H9 (cell line): Measurements from ENCODE around the gene MEIS2. TPM values are rescaled to one million over a fixed set of nuclear protein-coding genes. Genes with fewer than 3 reads are reported as not detected.

Source experiments
- DNase-seq: peaks from one replicate; pipeline ENCODE4 v3.0.0-alpha.2; 2017
- H2AFZ ChIP-seq: one replicate; pipeline ENCODE4 v1.6.1; 2013; ENCODE audit warnings: mild to moderate bottlenecking, low read length, control low read depth, moderate library complexity
- H2AK5ac ChIP-seq: 2 replicates; pipeline ENCODE4 v1.6.1; 2013; ENCODE audit warnings: low read length, control low read depth, mixed read lengths; ENCODE audit not compliant: insufficient read length
- H2BK120ac ChIP-seq: one replicate; pipeline ENCODE4 v1.6.1; 2013; ENCODE audit warnings: low read depth, mild to moderate bottlenecking, low read length, control low read depth, inconsistent platforms; ENCODE audit not compliant: poor library complexity, severe bottlenecking
- H2BK12ac ChIP-seq: 2 replicates; pipeline ENCODE4 v1.6.1; 2013; ENCODE audit warnings: low read length, control low read depth, mixed read lengths, low read depth; ENCODE audit not compliant: insufficient read length
- H2BK15ac ChIP-seq: 2 replicates; pipeline ENCODE4 v1.6.1; 2013; ENCODE audit warnings: low read depth, low read length, control low read depth
- H2BK20ac ChIP-seq: one replicate; pipeline ENCODE4 v1.6.1; 2013; ENCODE audit warnings: low read depth, mild to moderate bottlenecking, low read length, control low read depth, inconsistent platforms; ENCODE audit not compliant: poor library complexity, severe bottlenecking
- H2BK5ac ChIP-seq: 2 replicates; pipeline ENCODE4 v1.6.1; 2013; ENCODE audit warnings: low read length, control low read depth, mixed read lengths; ENCODE audit not compliant: insufficient read length
- H3K14ac ChIP-seq: 2 replicates; pipeline ENCODE4 v1.6.1; 2013; ENCODE audit warnings: low read length, control low read depth; ENCODE audit not compliant: insufficient read depth
- H3K18ac ChIP-seq: 2 replicates; pipeline ENCODE4 v1.6.1; 2013; ENCODE audit warnings: low read depth, mild to moderate bottlenecking, mixed read lengths, low read length, control low read depth; ENCODE audit not compliant: insufficient read length
- H3K23ac ChIP-seq: 2 replicates; pipeline ENCODE4 v1.6.1; 2013; ENCODE audit warnings: low read length, control low read depth, mixed read lengths, low read depth; ENCODE audit not compliant: insufficient read length
- H3K23me2 ChIP-seq: 2 replicates; pipeline ENCODE4 v1.6.1; 2013; ENCODE audit warnings: low read depth, mild to moderate bottlenecking, mixed read lengths, low read length, control low read depth; ENCODE audit not compliant: insufficient read length, poor library complexity, severe bottlenecking
- H3K27ac ChIP-seq: 2 replicates; pipeline ENCODE4 v1.5.1; 2013; ENCODE audit warnings: low read length, control low read depth, mixed read lengths, low read depth; ENCODE audit not compliant: insufficient read length
- H3K27me3 ChIP-seq: 2 replicates; pipeline ENCODE4 v1.6.1; 2013; ENCODE audit warnings: low read length, control low read depth, inconsistent platforms; ENCODE audit not compliant: insufficient read depth
- H3K4ac ChIP-seq: 2 replicates; pipeline ENCODE4 v1.6.1; 2013; ENCODE audit warnings: low read depth, mild to moderate bottlenecking, control low read depth, inconsistent platforms, low read length, moderate library complexity
- H3K4me1 ChIP-seq: 2 replicates; pipeline ENCODE4 v1.6.1; 2013; ENCODE audit warnings: low read length, control low read depth, inconsistent platforms; ENCODE audit not compliant: insufficient read depth
- H3K4me2 ChIP-seq: 2 replicates; pipeline ENCODE4 v1.6.1; 2013; ENCODE audit warnings: low read length, control low read depth, mixed read lengths; ENCODE audit not compliant: insufficient read length, insufficient read depth
- H3K56ac ChIP-seq: 2 replicates; pipeline ENCODE4 v1.6.1; 2013; ENCODE audit warnings: low read depth, mild to moderate bottlenecking, mixed read lengths, low read length, control low read depth; ENCODE audit not compliant: insufficient read length
- H3K79me1 ChIP-seq: 2 replicates; pipeline ENCODE4 v1.6.1; 2013; ENCODE audit warnings: low read depth, mild to moderate bottlenecking, moderate library complexity, low read length, control low read depth, inconsistent platforms; ENCODE audit not compliant: insufficient read depth, poor library complexity, severe bottlenecking
- H3K79me2 ChIP-seq: 2 replicates; pipeline ENCODE4 v1.6.1; 2013; ENCODE audit warnings: low read length, control low read depth, inconsistent platforms; ENCODE audit not compliant: insufficient read depth
- H3K9ac ChIP-seq: 2 replicates; pipeline ENCODE4 v1.6.1; 2013; ENCODE audit warnings: low read length, control low read depth, mixed read lengths; ENCODE audit not compliant: insufficient read length; ENCODE audit errors: extremely low read depth
- H3K9me3 ChIP-seq: one replicate; pipeline ENCODE4 v1.6.1; 2013; ENCODE audit warnings: low read depth, low read length, inconsistent platforms; ENCODE audit not compliant: control insufficient read depth
- H3T11ph ChIP-seq: one replicate; pipeline ENCODE4 v1.6.1; 2013; ENCODE audit warnings: mild to moderate bottlenecking, low read length, control low read depth, inconsistent platforms
- H4K20me1 ChIP-seq: one replicate; pipeline ENCODE4 v1.6.1; 2013; ENCODE audit not compliant: control insufficient read depth, insufficient read length, insufficient read depth
- H4K5ac ChIP-seq: 2 replicates; pipeline ENCODE4 v1.6.1; 2013; ENCODE audit warnings: low read depth, mild to moderate bottlenecking, mixed read lengths, low read length, control low read depth; ENCODE audit not compliant: insufficient read length
- H4K8ac ChIP-seq: replicated peaks from 2 replicates; pipeline ENCODE4 v1.6.1; 2013; ENCODE audit warnings: low read length, control low read depth, mixed read lengths, low read depth; ENCODE audit not compliant: insufficient read length
- H4K91ac ChIP-seq: 2 replicates; pipeline ENCODE4 v1.6.1; 2013; ENCODE audit warnings: low read depth, mild to moderate bottlenecking, moderate library complexity, mixed read lengths, low read length, control low read depth; ENCODE audit not compliant: insufficient read length
- H3K27ac Mint-ChIP-seq, 3 experiments: 2 replicates in 2 of 3; 3 replicates in 1 of 3; pipeline ENCODE4 v1.8.0; 2020 to 2021; ENCODE audit warnings: mixed read lengths in 3 of 3, mild to moderate bottlenecking in 1 of 3, moderate library complexity in 1 of 3
- H3K27me3 Mint-ChIP-seq: 2 replicates; pipeline ENCODE4 v1.8.0; 2021; ENCODE audit warnings: low read depth, mild to moderate bottlenecking, moderate library complexity, mixed read lengths
- H3K36me3 Mint-ChIP-seq, 3 experiments: 2 replicates in 2 of 3; 3 replicates in 1 of 3; pipeline ENCODE4 v1.8.0; 2020 to 2021; ENCODE audit warnings: low read depth in 3 of 3, mixed read lengths in 3 of 3; ENCODE audit not compliant: insufficient read depth in 1 of 3
- H3K4me1 Mint-ChIP-seq, 2 experiments: 2 replicates each; pipeline ENCODE4 v1.8.0; 2020; ENCODE audit warnings: mixed read lengths in 2 of 2
- H3K4me3 Mint-ChIP-seq, 2 experiments: 2 replicates in 1 of 2; 3 replicates in 1 of 2; pipeline ENCODE4 v1.8.0; 2020 to 2021; ENCODE audit warnings: mild to moderate bottlenecking in 2 of 2, mixed read lengths in 2 of 2, moderate library complexity in 1 of 2
- H3K9me3 Mint-ChIP-seq, 2 experiments: 2 replicates in 1 of 2; 3 replicates in 1 of 2; pipeline ENCODE4 v1.8.0; 2020; ENCODE audit warnings: mild to moderate bottlenecking in 2 of 2, mixed read lengths in 2 of 2, moderate library complexity in 1 of 2
- CTCF ChIP-seq: fragments of 200-600 bp; sonication (generic); conservative IDR thresholded peaks from 3 replicates; pipeline ENCODE4 v1.8.0; 2021; ENCODE audit warnings: antibody characterized with exemption, mild to moderate bottlenecking
- WGBS: extraction: QIAGEN DNeasy Blood & Tissue Kit; methylation state at CpG from one replicate; pipeline ENCODE4 v1.1.7; 2013; ENCODE audit warnings: missing lambda C conversion rate, low lambda C conversion rate, mixed read lengths; ENCODE audit not compliant: insufficient read length; ENCODE audit errors: extremely low coverage; 5-methylcytosine and 5-hydroxymethylcytosine counted together
- total RNA-seq: library from RNA; stranded (reverse); gene quantifications from 2 replicates; pipeline ENCODE4 v1.2.1, GENCODE V29; 2021

MEIS2 gene
- total RNA-seq, 1 experiment from 2014 or later: 0.35 TPM

GRCh38 chr15:36886701-36887100, 213.6 kb downstream of the MEIS2 start:
- peak overlapping the region in 1 of 2 experiments; percentile 74; a peak in 3 of 5 replicates for H3K4me3 Mint-ChIP-seq
- H3K27ac Mint-ChIP-seq: no peak overlapping the region
- Histone ChIP-seq H2BK120ac (no peak overlapping the region), H3K9ac (no peak overlapping the region), H3K56ac (no peak overlapping the region), H2BK15ac (no peak overlapping the region), H3K23me2 (peaks cover 16% of the 10 kb centered on the region), H3K9me3 (no peaks in the 10 kb centered on the region), H3K79me2 (no peaks in the 10 kb centered on the region), H2AFZ (no peak overlapping the region), H2BK12ac (no peak overlapping the region), H2AK5ac (no peak overlapping the region), H3K79me1 (no peaks in the 10 kb centered on the region), H3K27me3 (peaks cover 73% of the 10 kb centered on the region), H4K91ac (no peak overlapping the region), H3K23ac (no peak overlapping the region), H4K5ac (no peak overlapping the region), H3K18ac (no peak overlapping the region), H3K4me1 (no peaks in the 10 kb centered on the region), H3T11ph (no peak overlapping the region), H4K20me1 (no peaks in the 10 kb centered on the region), H3K4ac (no peak overlapping the region), H3K14ac (no peak overlapping the region), H2BK5ac (no peak overlapping the region), H3K4me2 (no peak overlapping the region), H4K8ac (no peak overlapping the region), H3K27ac (no peak overlapping the region), H2BK20ac (no peak overlapping the region)
- no peak for DNase-seq
- no peaks in the 10 kb centered on the region for H3K36me3 Mint-ChIP-seq
- peaks cover 50 to 72% of the 10 kb centered on the region in 2 experiments for H3K4me1 Mint-ChIP-seq
- no peak for TF ChIP-seq CTCF
- peaks cover 100% of the 10 kb centered on the region for H3K27me3 Mint-ChIP-seq
- no CpG with 5 or more reads among the region's 8 CpGs for WGBS
- peaks cover 2 to 4% of the 10 kb centered on the region in 2 experiments; a peak in 2 of 5 replicates for H3K9me3 Mint-ChIP-seq
